Activated T-helper 17 cell treated with anti-CD3 and anti-CD28 coated beads, Interleukin-2, amount 50 U/mL, for 72 hours (primary cell): ENCODE data around the gene ZNG1B. TPM values are rescaled to one million over a fixed set of nuclear protein-coding genes. Genes with fewer than 3 reads are reported as not detected.
"Not testable (repeated sequence)": the region's sequence is repeated elsewhere in the genome, so short reads cannot be mapped to it uniquely, and the experiment has no call there.

ENCODE experiments used
- ATAC-seq: fragments of 150-1000 bp; cut with Tn5 transposase; replicated peaks from 2 replicates; pipeline ENCODE4 v1.10.0; 2021; ENCODE audit warnings: mild to moderate bottlenecking, moderate library complexity
- H3K27ac Mint-ChIP-seq: one replicate; pipeline ENCODE4 v1.8.0; 2022; ENCODE audit warnings: mixed read lengths
- H3K27me3 Mint-ChIP-seq: one replicate; pipeline ENCODE4 v1.8.0; 2022; ENCODE audit warnings: mixed read lengths
- H3K36me3 Mint-ChIP-seq: one replicate; pipeline ENCODE4 v1.8.0; 2022; ENCODE audit warnings: low read depth, mild to moderate bottlenecking, mixed read lengths
- H3K4me1 Mint-ChIP-seq: one replicate; pipeline ENCODE4 v1.8.0; 2022; ENCODE audit warnings: mixed read lengths
- H3K4me3 Mint-ChIP-seq: one replicate; pipeline ENCODE4 v1.8.0; 2022; ENCODE audit warnings: mild to moderate bottlenecking, mixed read lengths
- H3K9me3 Mint-ChIP-seq: one replicate; pipeline ENCODE4 v1.8.0; 2022; ENCODE audit warnings: mixed read lengths
- total RNA-seq, 2 donors: library from RNA; stranded (reverse); gene quantifications; one replicate each; pipeline ENCODE4 v1.2.3, GENCODE V29; 2022

Gene ZNG1B
- total RNA-seq, 2 donors from 2014 or later, result 37.6 to 46.9 TPM

DNA sequence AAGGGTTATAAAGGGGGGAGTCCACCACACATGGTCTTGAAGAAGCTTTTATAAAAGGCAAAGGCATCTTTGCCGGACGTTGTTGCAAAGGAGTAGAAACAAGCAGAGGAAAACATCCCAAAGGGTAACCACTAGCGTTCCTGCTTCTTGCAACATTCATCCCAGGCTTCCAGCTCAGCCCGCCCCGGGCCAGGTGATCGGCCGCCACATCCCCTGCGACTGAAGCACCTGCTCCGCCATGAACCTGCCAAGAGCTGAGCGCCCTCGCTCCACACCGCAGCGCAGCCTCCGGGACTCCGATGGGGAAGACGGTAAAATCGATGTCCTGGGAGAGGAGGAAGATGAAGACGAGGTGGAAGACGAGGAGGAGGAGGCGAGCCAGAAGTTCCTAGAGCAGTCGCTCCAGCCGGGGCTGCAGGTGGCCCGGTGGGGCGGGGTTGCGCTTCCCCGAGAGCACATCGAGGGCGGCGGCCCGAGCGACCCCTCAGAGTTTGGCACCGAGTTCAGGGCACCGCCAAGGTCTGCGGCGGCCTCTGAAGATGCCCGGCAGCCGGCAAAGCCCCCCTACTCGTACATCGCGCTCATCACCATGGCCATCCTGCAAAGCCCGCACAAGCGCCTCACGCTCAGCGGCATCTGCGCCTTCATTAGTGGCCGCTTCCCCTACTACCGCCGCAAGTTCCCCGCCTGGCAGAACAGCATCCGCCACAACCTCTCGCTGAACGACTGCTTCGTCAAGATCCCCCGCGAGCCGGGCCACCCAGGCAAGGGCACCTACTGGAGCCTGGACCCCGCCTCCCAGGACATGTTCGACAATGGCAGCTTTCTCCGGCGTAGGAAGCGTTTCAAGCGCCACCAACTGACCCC is 61.8 kb downstream of the ZNG1B start:
- Mint-ChIP-seq H3K27me3 (peaks cover 18% of the 10 kb centered on the region), H3K4me3 (peak overlapping the region; percentile 27), H3K36me3 (peaks cover 12% of the 10 kb centered on the region)
- not testable (repeated sequence) for H3K9me3 Mint-ChIP-seq, ATAC-seq, H3K27ac Mint-ChIP-seq, H3K4me1 Mint-ChIP-seq

DNA sequence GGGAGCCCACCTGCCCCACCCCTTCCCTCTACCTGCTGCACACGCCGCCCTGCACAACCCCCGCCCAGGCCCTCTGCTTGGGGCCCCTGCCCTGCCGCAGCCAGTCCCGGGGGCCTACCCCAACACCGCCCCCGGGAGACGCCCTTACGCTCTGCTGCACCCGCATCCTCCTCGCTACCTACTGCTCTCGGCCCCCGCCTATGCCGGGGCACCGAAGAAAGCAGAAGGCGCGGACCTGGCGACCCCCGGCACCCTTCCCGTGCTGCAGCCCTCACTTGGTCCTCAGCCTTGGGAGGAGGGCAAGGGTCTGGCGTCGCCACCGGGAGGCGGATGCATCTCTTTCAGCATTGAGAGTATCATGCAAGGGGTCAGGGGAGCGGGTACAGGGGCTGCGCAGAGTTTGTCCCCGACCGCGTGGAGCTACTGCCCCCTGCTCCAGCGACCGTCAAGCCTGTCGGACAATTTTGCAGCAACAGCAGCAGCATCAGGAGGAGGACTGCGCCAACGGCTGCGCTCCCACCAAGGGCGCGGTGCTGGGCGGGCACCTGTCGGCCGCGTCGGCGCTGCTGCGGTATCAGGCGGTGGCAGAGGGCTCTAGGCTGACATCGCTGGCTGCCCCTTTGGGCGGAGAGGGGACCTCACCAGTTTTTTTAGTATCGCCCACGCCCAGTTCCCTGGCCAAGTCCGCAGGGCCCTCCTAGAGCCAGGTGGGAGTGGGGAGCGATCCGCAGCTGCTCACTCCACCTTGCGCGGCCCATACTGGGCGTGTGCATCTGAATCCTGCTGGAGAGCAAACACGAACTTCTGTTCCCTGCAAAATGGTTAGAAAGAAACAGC is 62.6 kb downstream of the ZNG1B start:
- Mint-ChIP-seq H3K36me3 (peaks cover 12% of the 10 kb centered on the region), H3K27me3 (peaks cover 18% of the 10 kb centered on the region), H3K4me3 (peak overlapping the region; percentile 58)
- not testable (repeated sequence) for H3K9me3 Mint-ChIP-seq, H3K27ac Mint-ChIP-seq, ATAC-seq, H3K4me1 Mint-ChIP-seq

DNA sequence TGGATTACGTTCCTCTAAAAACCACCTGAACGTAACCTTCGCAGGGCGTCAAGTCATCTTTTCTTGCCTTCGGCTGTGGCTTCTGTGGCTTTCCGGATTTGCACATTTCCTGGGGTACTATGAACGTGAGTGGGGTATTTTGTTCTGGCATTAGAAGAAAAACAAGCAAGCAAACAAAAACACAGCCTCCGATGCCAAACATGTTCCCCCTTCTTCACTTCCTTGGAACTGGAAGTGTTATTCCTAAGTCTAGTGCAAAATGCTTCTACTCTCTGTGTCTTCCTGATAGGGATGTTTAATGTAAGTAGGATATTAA is 63.2 kb downstream of the ZNG1B start:
- H3K27me3 Mint-ChIP-seq, result peaks cover 18% of the 10 kb centered on the region
- not testable (repeated sequence) for H3K9me3 Mint-ChIP-seq, H3K27ac Mint-ChIP-seq, H3K4me1 Mint-ChIP-seq, ATAC-seq
- H3K36me3 Mint-ChIP-seq, result peaks cover 12% of the 10 kb centered on the region
- peak overlapping the region; percentile 58 for H3K4me3 Mint-ChIP-seq

DNA sequence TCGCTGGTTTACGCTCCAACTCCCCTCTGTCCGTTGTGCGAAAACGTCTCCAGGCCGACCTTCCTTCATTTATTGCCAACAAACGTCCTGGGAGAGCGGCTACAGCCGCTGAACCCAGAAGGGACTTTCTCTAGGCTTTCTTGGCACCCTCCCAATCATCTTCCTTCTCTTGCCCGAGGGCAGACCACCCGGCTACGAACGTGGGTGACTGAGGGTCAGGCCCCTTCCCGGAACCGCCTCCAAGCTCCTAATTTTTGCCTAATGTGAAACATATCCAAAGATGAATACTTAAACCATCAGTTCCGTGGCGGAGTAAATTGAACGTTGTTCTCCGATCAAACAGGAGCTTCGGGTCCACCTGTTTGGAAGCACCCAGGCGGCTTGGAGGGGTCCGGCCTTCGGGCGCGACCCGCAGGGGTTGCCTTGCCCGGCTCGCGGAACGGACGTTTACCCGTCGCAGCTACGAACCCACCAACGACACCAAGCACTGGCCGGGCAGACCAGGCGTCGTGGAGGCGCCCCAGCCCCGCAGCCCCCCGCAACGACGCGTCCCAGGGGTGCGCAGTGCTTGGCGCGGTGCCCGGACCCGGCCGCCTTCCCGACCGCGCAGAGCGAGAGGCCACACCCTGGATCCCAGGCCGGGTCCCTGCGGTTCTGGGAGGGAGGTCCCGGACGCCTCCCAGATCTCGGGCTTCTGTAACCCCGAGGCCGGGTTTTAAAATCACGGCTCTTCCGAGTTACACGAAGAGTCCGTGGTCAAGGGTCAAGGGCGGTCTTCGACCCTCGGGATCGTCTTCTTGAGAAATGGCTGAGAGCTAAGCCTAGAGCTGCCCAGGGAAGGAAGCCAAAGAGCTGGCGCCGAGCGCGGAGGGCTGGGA is 65.0 kb downstream of the ZNG1B start:
- H3K36me3 Mint-ChIP-seq, H3K9me3 Mint-ChIP-seq, H3K27ac Mint-ChIP-seq, H3K4me1 Mint-ChIP-seq: not testable (repeated sequence)
- Mint-ChIP-seq H3K4me3 (peak overlapping the region; percentile 66), H3K27me3 (peaks cover 21% of the 10 kb centered on the region)
- ATAC-seq, result peak; percentile 36

DNA sequence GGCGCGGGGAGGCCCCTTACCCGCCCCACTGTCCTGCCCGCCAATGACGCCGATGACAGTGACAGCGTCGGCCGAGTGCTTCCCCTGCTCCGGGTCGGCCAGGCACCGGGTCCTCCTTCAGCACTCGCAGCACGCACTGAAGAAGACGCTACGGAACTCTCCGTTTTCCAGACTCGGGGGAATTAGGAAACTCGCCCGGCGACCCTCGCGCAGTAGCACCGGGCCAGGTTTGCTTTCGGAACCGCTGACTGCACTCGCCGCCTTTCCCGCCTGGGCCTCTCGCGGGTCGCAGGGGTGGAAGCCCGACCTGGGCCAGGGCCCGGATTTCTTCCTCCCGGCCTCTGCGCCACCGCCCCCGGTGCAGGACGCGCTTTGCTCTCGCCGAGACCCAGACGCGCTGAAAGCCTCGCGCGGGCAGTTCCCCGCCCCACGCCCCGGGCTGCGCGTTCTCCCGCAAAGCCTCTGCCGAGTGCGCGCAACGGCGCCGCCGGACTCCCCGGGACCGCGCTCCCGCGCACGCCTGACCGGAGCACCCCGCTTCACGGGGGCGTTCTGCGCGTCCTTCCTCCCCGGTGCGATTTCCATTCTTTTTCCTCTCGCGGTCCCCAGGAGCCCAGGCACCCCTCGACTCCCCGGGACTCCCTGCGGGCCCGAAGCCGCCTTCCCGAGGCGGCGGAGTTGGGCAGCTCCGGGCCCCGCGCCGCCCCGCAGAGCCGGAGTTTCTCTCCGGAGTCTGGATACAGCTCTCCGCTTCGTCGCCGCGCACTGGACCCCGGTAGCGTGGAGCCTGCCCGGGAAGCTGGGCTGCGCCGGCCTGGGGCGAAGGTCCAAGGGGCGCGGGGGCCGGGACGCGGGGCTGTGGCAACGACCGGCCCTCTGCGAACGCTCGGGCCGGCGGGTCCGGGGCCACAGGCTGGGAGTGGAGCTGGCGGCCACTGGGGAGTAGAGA is 65.9 kb downstream of the ZNG1B start:
- peak; percentile 94 for ATAC-seq
- peak overlapping the region; percentile 66 for H3K4me3 Mint-ChIP-seq
- H3K9me3 Mint-ChIP-seq, H3K4me1 Mint-ChIP-seq, H3K27ac Mint-ChIP-seq, H3K36me3 Mint-ChIP-seq: not testable (repeated sequence)
- peaks cover 22% of the 10 kb centered on the region for H3K27me3 Mint-ChIP-seq

DNA sequence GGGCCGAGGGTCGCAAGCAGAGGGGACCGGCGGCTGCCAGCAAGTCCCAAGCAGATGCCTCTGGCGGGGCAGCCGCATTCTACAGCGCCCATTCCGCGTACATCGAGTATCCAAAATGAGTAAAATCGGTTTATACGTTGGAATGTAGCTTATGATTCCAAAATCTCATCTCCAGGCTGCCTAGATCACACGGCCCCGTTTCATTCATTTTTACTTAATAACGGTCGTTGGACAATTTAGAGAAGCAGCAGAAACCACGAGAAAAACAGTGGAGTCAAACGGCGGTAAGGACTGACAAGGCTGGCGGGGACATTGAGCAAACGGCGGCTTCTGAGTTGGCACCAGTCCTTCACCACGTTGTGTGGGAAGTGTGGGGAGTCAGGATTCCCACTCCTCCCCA is 66.6 kb downstream of the ZNG1B start:
- Mint-ChIP-seq H3K27me3 (peaks cover 26% of the 10 kb centered on the region), H3K4me3 (peak overlapping the region; percentile 19)
- not testable (repeated sequence) for H3K4me1 Mint-ChIP-seq, H3K36me3 Mint-ChIP-seq, H3K27ac Mint-ChIP-seq, H3K9me3 Mint-ChIP-seq, ATAC-seq

DNA sequence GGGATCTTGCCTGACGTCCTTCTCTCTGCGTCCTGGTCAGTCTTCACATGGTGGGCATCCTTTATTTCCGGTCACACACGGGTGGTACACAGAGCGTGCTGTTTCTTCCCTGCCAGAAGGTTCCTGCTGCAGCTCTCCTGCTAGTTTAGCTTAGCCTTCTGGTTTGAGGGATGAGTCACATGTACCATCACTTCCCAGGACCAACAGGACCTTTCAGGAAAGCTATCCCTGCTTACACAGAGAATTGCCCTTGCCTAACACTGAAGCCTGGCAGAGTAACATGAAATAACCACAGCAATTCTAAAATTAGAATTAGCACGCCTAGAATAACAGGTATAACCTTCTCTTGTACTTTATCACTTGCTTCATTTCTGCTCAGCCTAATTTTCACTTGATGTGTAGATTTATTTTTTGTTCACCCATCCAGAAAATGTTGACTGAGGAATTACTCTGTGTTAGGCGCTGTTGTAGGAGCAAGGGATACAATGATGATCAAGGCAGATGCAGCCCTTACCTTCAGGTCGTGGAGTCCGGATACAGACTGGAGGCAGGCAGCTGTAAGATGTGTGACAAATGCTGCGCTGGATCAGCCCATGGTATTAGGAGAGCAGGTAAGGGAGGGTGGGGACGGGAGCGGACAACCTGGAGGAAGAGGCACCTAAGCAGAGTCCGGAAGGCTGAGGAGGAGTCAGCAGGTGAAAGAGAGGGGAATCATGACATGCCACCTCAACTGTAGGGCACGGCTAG is 70.1 kb downstream of the ZNG1B start:
- H3K36me3 Mint-ChIP-seq, H3K4me1 Mint-ChIP-seq, H3K27ac Mint-ChIP-seq, H3K4me3 Mint-ChIP-seq, ATAC-seq, H3K9me3 Mint-ChIP-seq: not testable (repeated sequence)
- peaks cover 19% of the 10 kb centered on the region for H3K27me3 Mint-ChIP-seq

DNA sequence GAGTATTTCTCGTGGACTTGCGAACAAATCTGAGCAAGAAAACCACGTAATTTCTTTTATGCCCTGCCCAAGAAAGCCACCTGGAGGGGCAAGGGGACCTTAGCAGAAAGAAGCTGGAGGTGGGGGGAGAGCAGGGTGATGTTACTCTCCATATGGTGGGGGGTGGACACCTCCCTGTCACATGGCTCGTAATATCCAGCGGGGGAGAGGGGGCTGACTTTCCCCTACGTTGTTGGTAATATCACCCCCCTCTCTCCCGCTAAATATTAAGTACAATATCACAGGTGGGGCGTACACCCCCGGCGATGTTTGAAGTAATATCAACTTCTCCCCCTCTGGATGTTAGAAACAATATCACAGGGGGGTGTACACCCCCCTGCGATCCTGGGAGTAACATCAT is 70.7 kb downstream of the ZNG1B start:
- H3K27me3 Mint-ChIP-seq, result peaks cover 16% of the 10 kb centered on the region
- not testable (repeated sequence) for ATAC-seq, H3K4me1 Mint-ChIP-seq, H3K4me3 Mint-ChIP-seq, H3K9me3 Mint-ChIP-seq, H3K36me3 Mint-ChIP-seq, H3K27ac Mint-ChIP-seq

DNA sequence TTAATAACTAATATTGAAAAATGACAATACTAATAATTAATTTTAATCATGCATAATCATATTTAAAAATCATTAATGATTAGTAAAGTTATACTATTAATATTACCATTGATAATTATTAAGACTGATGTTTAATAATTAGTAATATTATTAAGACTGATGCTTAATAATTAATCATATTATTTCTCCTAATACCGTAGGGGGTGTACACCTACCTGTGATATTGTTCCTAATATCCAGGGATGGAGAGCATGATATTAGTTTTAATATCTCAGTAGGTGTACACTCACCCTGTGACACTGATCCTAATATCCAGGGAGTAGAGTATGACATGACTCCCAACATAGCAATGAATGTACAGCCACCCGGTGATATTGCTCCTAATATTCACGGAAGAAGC is 73.4 kb downstream of the ZNG1B start:
- not testable (repeated sequence) for H3K4me1 Mint-ChIP-seq, ATAC-seq, H3K9me3 Mint-ChIP-seq, H3K27ac Mint-ChIP-seq, H3K36me3 Mint-ChIP-seq, H3K4me3 Mint-ChIP-seq
- H3K27me3 Mint-ChIP-seq, result peaks cover 20% of the 10 kb centered on the region

DNA sequence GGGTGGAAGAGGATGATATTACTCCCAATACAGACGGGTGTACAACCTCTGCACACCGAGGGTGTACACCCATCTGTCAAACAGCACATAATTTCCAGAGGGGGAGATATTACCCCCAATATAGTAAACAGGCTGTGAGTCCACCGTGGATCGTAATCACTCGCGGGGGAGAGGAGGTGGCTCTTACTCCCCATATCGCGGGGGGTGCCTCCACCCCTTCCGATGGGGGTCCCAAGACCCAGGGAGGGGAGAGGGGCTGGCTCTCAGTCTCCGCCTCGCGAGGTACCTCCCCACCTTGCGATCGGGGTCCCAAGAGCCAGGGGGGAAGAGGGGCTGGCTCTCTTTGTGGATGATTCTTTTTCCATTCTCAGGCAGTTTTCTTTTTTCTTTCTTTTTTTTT is 74.4 kb downstream of the ZNG1B start:
- not testable (repeated sequence) for H3K4me1 Mint-ChIP-seq, H3K27ac Mint-ChIP-seq, H3K36me3 Mint-ChIP-seq, H3K9me3 Mint-ChIP-seq, H3K4me3 Mint-ChIP-seq
- peak; percentile 19 for ATAC-seq
- H3K27me3 Mint-ChIP-seq, result peaks cover 20% of the 10 kb centered on the region

DNA sequence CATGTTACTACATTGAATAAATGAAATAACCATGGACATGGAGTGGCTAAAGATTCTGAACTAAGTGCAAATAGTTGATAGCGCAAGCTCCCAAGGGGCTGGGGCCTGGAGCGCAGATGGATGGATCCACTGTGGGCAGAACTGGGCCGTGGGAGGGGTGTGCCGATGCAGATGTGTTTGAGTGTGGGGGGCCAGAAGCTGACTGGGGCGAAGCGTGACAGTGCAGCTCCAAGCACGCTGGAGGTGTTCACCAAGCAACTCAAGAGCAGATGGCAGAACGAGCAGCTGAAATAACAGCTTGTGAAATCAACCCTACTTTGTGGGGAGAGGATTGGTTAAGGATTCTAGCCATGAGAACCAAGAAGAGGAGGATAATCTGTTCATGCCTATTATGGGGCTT is 78.0 kb downstream of the ZNG1B start:
- not testable (repeated sequence) for H3K27ac Mint-ChIP-seq, ATAC-seq

DNA sequence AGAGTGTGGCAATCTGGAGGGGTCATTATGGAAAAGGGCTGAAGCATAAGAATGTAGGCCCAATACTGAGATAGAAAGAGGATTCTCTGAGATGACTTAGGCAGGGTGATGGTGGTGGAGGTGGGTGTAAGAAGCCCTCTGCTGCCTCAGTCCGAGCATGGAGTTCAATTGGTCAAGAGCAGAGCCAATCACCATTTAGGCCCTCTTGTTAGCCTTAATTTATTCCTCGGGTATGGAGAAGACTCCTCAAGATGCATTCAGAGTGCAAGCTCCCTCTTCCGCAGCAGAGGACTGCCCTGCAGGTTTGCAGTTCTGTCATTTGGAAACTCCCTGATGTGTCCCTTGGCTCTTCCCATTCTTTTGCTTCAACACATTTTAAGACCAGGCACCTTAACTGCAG is 78.5 kb downstream of the ZNG1B start:
- H3K36me3 Mint-ChIP-seq, H3K27ac Mint-ChIP-seq, H3K27me3 Mint-ChIP-seq, H3K4me1 Mint-ChIP-seq, H3K9me3 Mint-ChIP-seq, ATAC-seq, H3K4me3 Mint-ChIP-seq: not testable (repeated sequence)

More for the DNA sequence above, 78.0 kb downstream of the ZNG1B start:
- H3K36me3 Mint-ChIP-seq, H3K4me1 Mint-ChIP-seq, H3K4me3 Mint-ChIP-seq, H3K27me3 Mint-ChIP-seq, H3K9me3 Mint-ChIP-seq: not testable (repeated sequence)

DNA sequence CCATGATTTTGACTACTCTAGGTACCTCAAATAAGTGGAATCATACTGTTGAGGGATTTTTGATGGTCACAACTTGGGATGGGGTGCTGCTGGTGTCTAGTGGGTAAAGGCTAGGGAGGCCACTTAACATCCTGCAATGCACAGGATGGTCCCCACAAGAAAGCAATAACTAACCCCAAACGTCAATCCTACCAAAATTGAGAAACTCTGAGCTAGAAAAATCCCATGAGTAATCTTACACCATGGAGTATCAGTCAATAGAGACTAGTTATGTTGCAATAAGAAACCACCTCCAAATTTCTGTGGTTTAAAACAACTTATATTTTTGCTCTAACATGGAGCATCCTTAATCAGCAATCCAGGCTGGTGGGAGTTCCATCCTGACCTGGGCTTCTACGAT is 79.5 kb downstream of the ZNG1B start:
- not testable (repeated sequence) for H3K27me3 Mint-ChIP-seq, H3K4me3 Mint-ChIP-seq, H3K9me3 Mint-ChIP-seq, H3K4me1 Mint-ChIP-seq, H3K36me3 Mint-ChIP-seq, H3K27ac Mint-ChIP-seq
- peak; percentile 82 for ATAC-seq
